PFSK-1 (cell line): ENCODE results near the gene SLC9A8.

Experiments used
- FOXP2 ChIP-seq: optimal IDR thresholded peaks from 2 replicates; pipeline ENCODE3; 2011; ENCODE audit warnings: borderline replicate concordance, control low read depth, inconsistent platforms; ENCODE audit not compliant: insufficient read depth; ENCODE audit errors: extremely low read length, extremely low read depth
- POLR2AphosphoS5 ChIP-seq: IDR thresholded peaks from 2 replicates; pipeline ENCODE4 v1.6.1; 2012; ENCODE audit warnings: low read depth, mild to moderate bottlenecking, control low read depth, low read length, moderate library complexity
- SIN3A ChIP-seq: IDR thresholded peaks from 2 replicates; pipeline ENCODE4 v1.6.1; 2012; ENCODE audit warnings: mild to moderate bottlenecking, low read length, moderate library complexity, borderline replicate concordance; ENCODE audit not compliant: insufficient read depth
- TAF1 ChIP-seq: IDR thresholded peaks from 2 replicates; pipeline ENCODE4 v1.6.1; 2012; ENCODE audit warnings: low read length, control low read depth, borderline replicate concordance; ENCODE audit not compliant: insufficient read depth
- TF ChIP-seq, protein P1 (sequence below), 2 experiments: IDR thresholded peaks; 2 replicates each; pipeline versions ENCODE4 v1.6.1 to v1.8.0; 2011 to 2012; ENCODE audit warnings: low read depth in 2 of 2, low read length in 2 of 2, control low read depth in 1 of 2, inconsistent platforms in 1 of 2, mild to moderate bottlenecking in 1 of 2, moderate library complexity in 1 of 2; ENCODE audit not compliant: insufficient read depth in 1 of 2

DNA sequence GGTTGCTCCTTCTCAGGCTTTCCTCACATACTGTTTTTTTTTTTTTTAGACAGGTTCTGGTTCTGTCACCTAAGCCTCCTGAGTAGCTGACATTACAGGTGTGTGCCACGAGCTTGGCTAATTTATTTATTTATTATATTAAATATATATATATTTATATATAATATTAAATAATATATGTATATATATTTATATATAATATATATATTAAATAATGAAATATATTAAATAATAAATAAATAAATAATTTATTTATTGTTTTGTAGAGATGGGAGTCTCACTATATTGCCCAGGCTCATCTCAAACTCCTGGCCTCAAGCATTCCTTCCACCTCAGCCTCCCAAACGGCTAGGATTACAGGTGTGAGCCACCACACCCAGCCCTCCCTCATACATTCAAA, 28.3 kb upstream of the SLC9A8 start:
- TF ChIP-seq POLR2AphosphoS5 = no peak
- TF ChIP-seq, protein P1, sequence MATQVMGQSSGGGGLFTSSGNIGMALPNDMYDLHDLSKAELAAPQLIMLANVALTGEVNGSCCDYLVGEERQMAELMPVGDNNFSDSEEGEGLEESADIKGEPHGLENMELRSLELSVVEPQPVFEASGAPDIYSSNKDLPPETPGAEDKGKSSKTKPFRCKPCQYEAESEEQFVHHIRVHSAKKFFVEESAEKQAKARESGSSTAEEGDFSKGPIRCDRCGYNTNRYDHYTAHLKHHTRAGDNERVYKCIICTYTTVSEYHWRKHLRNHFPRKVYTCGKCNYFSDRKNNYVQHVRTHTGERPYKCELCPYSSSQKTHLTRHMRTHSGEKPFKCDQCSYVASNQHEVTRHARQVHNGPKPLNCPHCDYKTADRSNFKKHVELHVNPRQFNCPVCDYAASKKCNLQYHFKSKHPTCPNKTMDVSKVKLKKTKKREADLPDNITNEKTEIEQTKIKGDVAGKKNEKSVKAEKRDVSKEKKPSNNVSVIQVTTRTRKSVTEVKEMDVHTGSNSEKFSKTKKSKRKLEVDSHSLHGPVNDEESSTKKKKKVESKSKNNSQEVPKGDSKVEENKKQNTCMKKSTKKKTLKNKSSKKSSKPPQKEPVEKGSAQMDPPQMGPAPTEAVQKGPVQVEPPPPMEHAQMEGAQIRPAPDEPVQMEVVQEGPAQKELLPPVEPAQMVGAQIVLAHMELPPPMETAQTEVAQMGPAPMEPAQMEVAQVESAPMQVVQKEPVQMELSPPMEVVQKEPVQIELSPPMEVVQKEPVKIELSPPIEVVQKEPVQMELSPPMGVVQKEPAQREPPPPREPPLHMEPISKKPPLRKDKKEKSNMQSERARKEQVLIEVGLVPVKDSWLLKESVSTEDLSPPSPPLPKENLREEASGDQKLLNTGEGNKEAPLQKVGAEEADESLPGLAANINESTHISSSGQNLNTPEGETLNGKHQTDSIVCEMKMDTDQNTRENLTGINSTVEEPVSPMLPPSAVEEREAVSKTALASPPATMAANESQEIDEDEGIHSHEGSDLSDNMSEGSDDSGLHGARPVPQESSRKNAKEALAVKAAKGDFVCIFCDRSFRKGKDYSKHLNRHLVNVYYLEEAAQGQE (IDR thresholded peaks at IDR 0.05; ENCODE audit: insufficient read depth in 1 of 2, low read depth in 2 of 2, low read length in 2 of 2) = no peak
- TF ChIP-seq TAF1 = no peak
- no peak for TF ChIP-seq SIN3A
- TF ChIP-seq FOXP2 = no peak
